Measurements from ENCODE around the gene ACBD4. TPM values are rescaled to one million over a fixed set of nuclear protein-coding genes. Genes with fewer than 3 reads are reported as not detected.

ACBD4 gene
- polyA plus RNA-seq, 2 donors, result 5.9 to 8.8 TPM

GRCh38 chr17:45175759-45176115 lies 40.2 kb downstream of the ACBD4 start:
- Histone ChIP-seq H3K27me3 (ENCODE audit: control insufficient read depth in 1 of 2, insufficient read depth in 2 of 2, low read length in 2 of 2) (no peaks in the 10 kb centered on the region), H3K4me1 (ENCODE audit: control insufficient read depth in 2 of 2, insufficient read depth in 2 of 2, low read length in 1 of 2) (peaks cover 0 to 17% of the 10 kb centered on the region in 2 donors), H3K4me3 (ENCODE audit: low read depth in 1 of 2, low read length in 2 of 2) (no peak overlapping the region), H3K9me3 (ENCODE audit: control insufficient read depth in 2 of 2, insufficient read depth in 1 of 2, low read depth in 1 of 2, low read length in 1 of 2) (no peaks in the 10 kb centered on the region), H3K27ac (ENCODE audit: low read depth in 2 of 2, low read length in 1 of 2) (peak overlapping the region; percentile 45 to 51), H3K36me3 (ENCODE audit: control insufficient read depth in 2 of 2, insufficient read depth in 2 of 2, low read length in 1 of 2) (no peaks in the 10 kb centered on the region)
- WGBS, 2 donors, result 63 to 75% methylated on average over 3 of the region's 3 CpGs

GRCh38 chr17:45177563-45177962 lies 42.1 kb downstream of the ACBD4 start:
- 78 to 83% methylated on average over 7 of the region's 7 CpGs for WGBS, 2 donors
- peaks cover 0 to 4% of the 10 kb centered on the region in 2 donors for H3K4me1 ChIP-seq (ENCODE audit: control insufficient read depth in 2 of 2, insufficient read depth in 2 of 2, low read length in 1 of 2)
- H3K36me3 ChIP-seq (ENCODE audit: control insufficient read depth in 2 of 2, insufficient read depth in 2 of 2, low read length in 1 of 2), result no peaks in the 10 kb centered on the region
- no peak overlapping the region for H3K27ac ChIP-seq (ENCODE audit: low read depth in 2 of 2, low read length in 1 of 2)
- no peaks in the 10 kb centered on the region for H3K9me3 ChIP-seq (ENCODE audit: control insufficient read depth in 2 of 2, insufficient read depth in 1 of 2, low read depth in 1 of 2, low read length in 1 of 2)
- H3K4me3 ChIP-seq (ENCODE audit: low read depth in 1 of 2, low read length in 2 of 2), result no peak overlapping the region
- no peaks in the 10 kb centered on the region for H3K27me3 ChIP-seq (ENCODE audit: control insufficient read depth in 1 of 2, insufficient read depth in 2 of 2, low read length in 2 of 2)

- Histone ChIP-seq H3K27me3 (ENCODE audit: control insufficient read depth in 1 of 2, insufficient read depth in 2 of 2, low read length in 2 of 2) (peaks cover 0 to 3% of the 10 kb centered on the region in 2 donors), H3K9me3 (ENCODE audit: control insufficient read depth in 2 of 2, insufficient read depth in 1 of 2, low read depth in 1 of 2, low read length in 1 of 2) (no peaks in the 10 kb centered on the region), H3K36me3 (ENCODE audit: control insufficient read depth in 2 of 2, insufficient read depth in 2 of 2, low read length in 1 of 2) (no peaks in the 10 kb centered on the region), H3K4me3 (ENCODE audit: low read depth in 1 of 2, low read length in 2 of 2) (no peak overlapping the region), H3K27ac (ENCODE audit: low read depth in 2 of 2, low read length in 1 of 2) (no peak overlapping the region), H3K4me1 (ENCODE audit: control insufficient read depth in 2 of 2, insufficient read depth in 2 of 2, low read length in 1 of 2) (peaks cover 0 to 3% of the 10 kb centered on the region in 2 donors)
- WGBS, 2 donors, result 81 to 87% methylated on average over 5 of the region's 5 CpGs
These were observed 48.7 kb downstream of the ACBD4 start for GRCh38 chr17:45184144-45184543.

GRCh38 chr17:45186801-45187354 lies 51.4 kb downstream of the ACBD4 start:
- Histone ChIP-seq H3K4me3 (ENCODE audit: low read depth in 1 of 2, low read length in 2 of 2) (no peak overlapping the region), H3K4me1 (ENCODE audit: control insufficient read depth in 2 of 2, insufficient read depth in 2 of 2, low read length in 1 of 2) (peaks cover 0 to 3% of the 10 kb centered on the region in 2 donors), H3K36me3 (ENCODE audit: control insufficient read depth in 2 of 2, insufficient read depth in 2 of 2, low read length in 1 of 2) (no peaks in the 10 kb centered on the region), H3K27ac (ENCODE audit: low read depth in 2 of 2, low read length in 1 of 2) (no peak overlapping the region), H3K27me3 (ENCODE audit: control insufficient read depth in 1 of 2, insufficient read depth in 2 of 2, low read length in 2 of 2) (peaks cover 0 to 3% of the 10 kb centered on the region in 2 donors), H3K9me3 (ENCODE audit: control insufficient read depth in 2 of 2, insufficient read depth in 1 of 2, low read depth in 1 of 2, low read length in 1 of 2) (no peaks in the 10 kb centered on the region)
- WGBS, 2 donors, result 74 to 76% methylated on average over 7 of the region's 7 CpGs

GRCh38 chr17:45189009-45189408 lies 53.5 kb downstream of the ACBD4 start:
- 73 to 85% methylated on average over 2 of the region's 2 CpGs for WGBS, 2 donors
- no peaks in the 10 kb centered on the region for H3K36me3 ChIP-seq (ENCODE audit: control insufficient read depth in 2 of 2, insufficient read depth in 2 of 2, low read length in 1 of 2)
- no peaks in the 10 kb centered on the region for H3K9me3 ChIP-seq (ENCODE audit: control insufficient read depth in 2 of 2, insufficient read depth in 1 of 2, low read depth in 1 of 2, low read length in 1 of 2)
- H3K4me3 ChIP-seq (ENCODE audit: low read depth in 1 of 2, low read length in 2 of 2), result no peak overlapping the region
- H3K4me1 ChIP-seq (ENCODE audit: control insufficient read depth in 2 of 2, insufficient read depth in 2 of 2, low read length in 1 of 2), result no peaks in the 10 kb centered on the region
- H3K27me3 ChIP-seq (ENCODE audit: control insufficient read depth in 1 of 2, insufficient read depth in 2 of 2, low read length in 2 of 2), result peaks cover 0 to 3% of the 10 kb centered on the region in 2 donors
- H3K27ac ChIP-seq (ENCODE audit: low read depth in 2 of 2, low read length in 1 of 2), result no peak overlapping the region

GRCh38 chr17:45190503-45191255 lies 55.2 kb downstream of the ACBD4 start:
- Histone ChIP-seq H3K4me3 (ENCODE audit: low read depth in 1 of 2, low read length in 2 of 2) (no peak overlapping the region), H3K27ac (ENCODE audit: low read depth in 2 of 2, low read length in 1 of 2) (no peak overlapping the region), H3K9me3 (ENCODE audit: control insufficient read depth in 2 of 2, insufficient read depth in 1 of 2, low read depth in 1 of 2, low read length in 1 of 2) (no peaks in the 10 kb centered on the region), H3K27me3 (ENCODE audit: control insufficient read depth in 1 of 2, insufficient read depth in 2 of 2, low read length in 2 of 2) (peaks cover 0 to 3% of the 10 kb centered on the region in 2 donors), H3K4me1 (ENCODE audit: control insufficient read depth in 2 of 2, insufficient read depth in 2 of 2, low read length in 1 of 2) (no peaks in the 10 kb centered on the region), H3K36me3 (ENCODE audit: control insufficient read depth in 2 of 2, insufficient read depth in 2 of 2, low read length in 1 of 2) (no peaks in the 10 kb centered on the region)
- 70 to 72% methylated on average over 11 of the region's 11 CpGs for WGBS, 2 donors

Other genes with a start within 250 kb of the ACBD4 start
- 10 to 100 TPM; 15.8 to 38.4 TPM for gene EFTUD2, start 236.2 kb upstream of the ACBD4 start, polyA plus RNA-seq
- gene GFAP, start 220.2 kb upstream of the ACBD4 start, polyA plus RNA-seq, result under 1 TPM in 1 of 2 donors, not detected in 1; 0.08 TPM
- 1 to 10 TPM; 4.3 to 7.3 TPM for gene KIF18B, start 187.9 kb upstream of the ACBD4 start, polyA plus RNA-seq
- gene C1QL1, start 167.4 kb upstream of the ACBD4 start, polyA plus RNA-seq, result under 1 TPM; 0.57 to 0.79 TPM
- 10 to 100 TPM; 11.8 to 15.8 TPM for gene DCAKD, start 84.1 kb upstream of the ACBD4 start, polyA plus RNA-seq
- 10 to 100 TPM; 30.1 to 32.9 TPM for gene NMT1, start 74.4 kb upstream of the ACBD4 start, polyA plus RNA-seq
- gene PLCD3, start 3.2 kb upstream of the ACBD4 start, polyA plus RNA-seq, result 10 to 100 TPM; 34.2 to 47.3 TPM
- gene HEXIM1, start 12.8 kb downstream of the ACBD4 start, polyA plus RNA-seq, result 10 to 100 TPM; 20.4 to 24.2 TPM
- 1 to 10 TPM; 3.7 to 4.5 TPM for gene HEXIM2, start 26.2 kb downstream of the ACBD4 start, polyA plus RNA-seq
- gene FMNL1, start 86.2 kb downstream of the ACBD4 start, polyA plus RNA-seq, result 1 to 10 TPM; 4.3 to 5.2 TPM
- not detected for gene SPATA32, start 126.4 kb downstream of the ACBD4 start, polyA plus RNA-seq
- 1 to 10 TPM; 8.0 to 9.2 TPM for gene MAP3K14, start 181.3 kb downstream of the ACBD4 start, polyA plus RNA-seq